Amniotic stem cell (primary cell): Measurements from ENCODE around the gene ELOVL3.

ENCODE experiments used
- DNase-seq: peaks from one replicate; lab custom pipeline; 2025; lab: John Stamatoyannopoulos, UW

ELOVL3 gene

DNA sequence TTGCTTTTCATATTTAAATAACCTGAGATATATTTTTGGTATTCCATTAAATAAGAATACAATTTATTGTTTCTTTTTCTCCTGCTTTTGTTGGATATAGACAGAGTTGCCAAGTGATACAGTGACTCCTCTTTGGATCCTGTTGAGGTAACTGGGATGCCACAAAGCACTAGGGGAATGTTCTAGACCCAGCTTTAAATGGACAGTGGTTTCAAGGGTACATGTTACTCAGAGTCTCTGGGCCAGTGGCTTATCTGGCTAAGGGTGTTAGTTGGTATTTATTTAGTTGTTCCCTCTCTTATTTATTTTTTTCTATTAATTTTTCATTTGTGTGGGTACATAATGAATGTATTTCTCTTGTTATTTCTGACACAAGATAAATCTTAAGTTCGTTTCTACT, 28.3 kb downstream of the ELOVL3 start:
- no peak for DNase-seq

DNA sequence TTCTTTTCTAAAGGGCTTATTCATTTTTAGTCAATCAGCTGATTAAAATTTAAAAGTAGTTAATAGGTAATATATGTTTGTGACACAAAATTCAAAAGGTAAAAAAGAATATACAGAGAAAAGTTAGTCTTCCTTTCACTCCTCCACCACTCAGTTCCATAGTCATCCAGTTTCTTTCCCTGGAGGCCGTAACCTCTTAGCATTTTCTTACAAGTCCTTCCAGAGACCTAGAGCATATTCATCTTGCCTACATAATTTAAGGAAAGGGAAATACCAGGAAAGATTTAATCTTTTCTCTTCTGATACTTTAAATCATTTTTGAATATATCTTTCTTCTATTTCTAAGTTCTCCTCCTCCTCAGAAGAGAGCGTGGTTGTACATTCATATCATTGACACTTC, 29.3 kb downstream of the ELOVL3 start:
- DNase-seq: no peak

DNA sequence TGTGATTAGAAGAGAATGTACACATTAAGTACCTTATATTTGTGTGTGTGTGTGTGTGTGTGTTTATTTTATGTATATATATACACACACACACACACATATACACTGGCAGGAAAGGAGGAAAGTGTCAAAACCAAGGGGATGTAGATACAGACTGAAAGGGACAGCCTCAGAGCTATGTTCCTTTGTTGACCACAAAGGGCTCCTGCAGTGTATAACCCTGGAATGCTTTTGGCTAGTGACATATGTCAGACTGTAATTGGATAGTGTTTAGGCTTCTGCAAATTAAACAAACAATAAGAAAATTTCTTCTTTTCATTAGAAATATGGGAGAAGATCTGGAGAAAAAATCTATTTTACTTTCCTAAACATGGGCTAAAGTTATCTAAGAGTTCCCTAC, 35.1 kb downstream of the ELOVL3 start:
- no peak for DNase-seq

DNA sequence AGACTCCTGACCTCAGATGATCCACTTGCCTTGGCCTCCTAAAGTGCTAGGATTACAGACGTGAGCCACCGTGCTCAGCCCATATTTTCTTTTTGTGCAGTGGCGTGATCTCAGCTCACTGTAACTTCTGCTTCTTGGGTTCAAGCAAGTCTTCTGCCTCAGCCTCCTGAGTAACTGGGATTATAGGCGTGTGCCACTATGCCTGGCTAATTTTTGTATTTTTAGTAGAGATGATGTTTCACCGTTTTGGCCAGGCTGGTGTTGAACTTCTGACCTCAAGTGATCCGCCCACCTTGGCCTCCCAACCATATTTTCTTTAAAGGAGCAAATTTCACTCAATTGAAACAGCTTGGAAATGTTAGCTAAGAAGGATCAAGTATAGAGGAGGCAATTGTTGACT, 35.7 kb downstream of the ELOVL3 start:
- no peak for DNase-seq

DNA sequence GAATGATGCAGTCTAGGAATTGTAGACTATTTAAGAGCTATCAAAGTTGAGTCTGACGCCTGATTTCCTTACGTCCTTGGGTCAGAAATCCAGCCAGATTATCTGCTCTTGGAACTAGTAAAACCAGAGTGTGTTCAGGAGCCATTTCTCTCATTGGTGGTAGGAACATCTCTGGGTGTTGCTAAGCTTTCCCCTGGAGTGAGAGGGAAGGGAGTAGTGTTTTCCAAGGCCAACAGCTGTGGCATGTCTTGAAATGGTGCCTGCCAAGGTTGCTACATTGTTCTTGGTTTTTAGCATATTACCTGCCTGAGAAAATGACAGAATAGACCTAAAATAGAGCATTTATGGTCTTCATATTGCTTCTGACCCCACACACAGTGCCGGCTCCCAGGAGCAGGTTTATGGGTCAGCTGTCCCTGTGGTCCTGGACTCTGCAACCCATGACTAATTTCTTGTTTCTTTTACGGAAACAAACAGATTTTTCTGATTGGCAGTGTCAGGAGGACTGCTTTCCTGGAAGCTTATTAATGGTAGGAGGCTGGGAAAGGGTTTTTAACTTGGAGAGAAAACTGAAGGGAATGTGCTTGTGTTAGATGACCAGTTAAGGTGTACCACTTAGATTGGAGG, 36.8 kb downstream of the ELOVL3 start:
- DNase-seq: no peak

DNA sequence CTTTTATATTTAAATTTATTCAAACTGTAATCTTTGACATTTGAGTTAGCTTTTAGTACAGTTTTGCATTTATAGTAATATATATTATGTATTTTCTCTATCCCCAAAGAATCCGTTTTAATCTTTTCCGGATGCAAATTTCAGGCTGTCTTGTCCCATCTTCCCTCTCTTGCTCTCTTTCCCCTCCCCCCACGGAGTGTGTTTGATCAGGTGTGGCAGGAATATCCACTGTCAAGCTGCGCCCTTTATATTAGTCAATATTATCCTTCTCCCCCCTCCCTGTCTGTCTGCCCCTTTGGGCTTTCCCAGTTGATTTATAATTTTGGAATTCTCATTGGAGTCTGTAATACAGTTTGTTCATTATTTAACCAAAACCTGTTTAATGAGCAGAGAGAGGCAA, 38.3 kb downstream of the ELOVL3 start:
- DNase-seq: no peak

DNA sequence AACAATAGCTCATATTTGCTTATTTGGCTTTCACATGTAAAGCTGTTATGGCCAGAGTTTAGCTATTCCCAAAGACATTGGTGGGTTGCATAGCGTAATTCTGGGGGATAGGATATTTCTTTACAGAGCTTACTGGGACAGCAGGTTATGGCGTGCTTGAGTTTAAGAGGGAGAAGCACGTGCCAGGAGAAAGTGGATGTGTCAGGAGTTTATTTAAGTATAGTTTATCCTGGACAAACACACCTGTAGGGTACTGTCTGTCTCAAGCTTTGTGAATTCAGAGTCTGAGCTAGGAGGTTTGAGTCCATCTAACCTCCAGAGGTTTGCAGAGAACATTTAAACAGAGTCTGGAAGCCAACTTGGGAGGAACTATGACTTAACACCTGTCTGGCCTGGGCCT, 40.6 kb downstream of the ELOVL3 start:
- no peak for DNase-seq

DNA sequence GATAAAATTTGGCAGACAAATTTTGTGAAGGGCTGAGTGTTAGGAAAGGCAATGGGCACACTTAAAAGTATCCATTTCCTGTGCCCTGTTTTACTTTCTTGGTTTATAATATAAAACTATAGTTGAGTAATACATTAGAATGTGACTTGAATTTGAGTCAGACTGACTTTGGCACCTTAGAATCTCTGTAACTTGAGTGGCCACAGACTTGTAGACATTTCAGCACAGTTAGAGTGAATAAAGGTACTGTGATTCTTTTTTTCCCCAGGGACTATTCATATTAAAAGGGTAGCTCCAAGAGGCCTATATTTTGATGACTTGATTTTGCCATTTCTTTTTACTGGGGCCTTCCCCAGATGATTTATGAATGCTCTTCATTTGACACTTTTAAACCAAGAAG, 41.6 kb downstream of the ELOVL3 start:
- DNase-seq: peak; percentile 38

DNA sequence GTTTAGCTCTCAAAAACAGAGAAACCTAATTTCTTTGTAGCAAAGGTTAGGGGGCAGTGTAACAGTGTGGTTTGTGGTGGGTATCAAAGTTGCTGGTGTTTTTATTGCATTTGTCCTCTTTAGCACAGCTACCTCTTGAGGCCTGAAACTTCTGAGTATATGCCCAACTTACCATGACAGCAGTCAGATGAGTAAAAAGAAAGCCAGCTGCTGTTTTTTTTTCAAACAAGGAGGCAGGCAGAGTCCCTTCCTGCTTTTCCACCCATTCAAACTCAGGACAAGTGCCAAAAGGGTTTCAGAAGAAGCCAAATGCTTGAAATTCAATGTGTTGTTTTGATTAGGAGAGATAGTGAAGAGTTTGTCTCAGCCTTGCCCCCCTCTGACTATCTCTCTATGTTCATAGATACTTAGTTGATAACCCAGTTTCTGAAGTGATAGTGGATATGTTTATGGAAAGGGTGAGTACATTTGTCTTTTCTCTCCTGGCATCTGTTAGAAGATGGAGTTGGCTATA, 42.3 kb downstream of the ELOVL3 start:
- DNase-seq: no peak

DNA sequence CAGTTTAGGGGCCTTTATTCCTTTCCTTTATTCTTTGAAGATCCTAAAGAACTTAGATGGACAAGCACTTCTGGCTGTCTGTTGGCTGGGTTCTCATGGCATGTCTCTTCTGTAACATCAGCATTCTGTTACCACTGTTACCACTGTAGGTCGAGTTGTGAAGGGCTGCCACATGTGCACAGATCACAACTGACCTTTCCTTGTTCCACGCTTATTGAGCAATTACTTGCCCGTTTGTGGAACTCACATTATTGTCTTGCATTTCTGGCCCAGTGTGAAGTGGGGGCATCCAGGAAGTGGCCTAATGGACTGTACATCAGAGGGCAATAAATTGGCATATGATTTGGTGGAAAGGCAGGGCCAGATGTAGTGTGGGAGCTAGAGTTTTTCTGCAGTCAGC, 42.9 kb downstream of the ELOVL3 start:
- DNase-seq: no peak

DNA sequence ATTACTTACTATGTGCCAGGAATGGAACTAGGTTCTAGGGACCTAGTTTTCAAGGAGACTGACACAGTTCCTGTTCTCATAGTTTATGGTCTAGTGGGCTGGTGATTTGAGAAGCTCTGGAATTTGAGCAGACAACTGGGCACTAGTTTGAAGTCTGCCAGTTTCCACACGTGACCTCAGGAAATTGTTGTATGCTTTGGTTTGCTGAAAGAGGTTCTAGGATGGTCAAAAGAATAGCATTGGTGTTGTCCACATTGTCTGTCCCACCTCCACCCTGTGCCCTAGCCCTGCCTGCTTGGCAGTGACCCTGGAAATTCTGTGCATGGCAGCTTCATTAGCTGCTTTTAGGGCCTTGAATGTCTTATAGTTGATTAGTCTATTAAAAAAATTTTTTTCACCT, 48.0 kb downstream of the ELOVL3 start:
- DNase-seq: no peak

DNA sequence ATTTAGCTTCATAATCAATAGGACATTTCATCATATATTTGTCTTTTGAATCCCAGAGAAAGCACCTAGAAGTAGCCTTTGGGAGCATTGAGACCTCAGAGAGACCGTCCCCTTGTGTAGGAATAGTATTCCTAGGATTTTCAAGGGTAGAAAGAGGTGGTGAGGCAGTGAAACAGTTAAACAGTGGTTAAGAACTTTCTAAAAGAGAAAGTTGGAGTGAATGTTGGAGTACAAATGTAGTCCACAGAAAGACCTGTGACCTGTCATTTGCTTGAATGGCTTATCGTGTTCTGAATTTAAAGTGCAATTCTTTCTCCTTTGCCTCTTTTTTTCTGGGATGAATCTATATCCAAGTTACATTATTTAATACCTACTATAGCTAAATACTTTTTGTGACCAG, 49.2 kb downstream of the ELOVL3 start:
- no peak for DNase-seq

DNA sequence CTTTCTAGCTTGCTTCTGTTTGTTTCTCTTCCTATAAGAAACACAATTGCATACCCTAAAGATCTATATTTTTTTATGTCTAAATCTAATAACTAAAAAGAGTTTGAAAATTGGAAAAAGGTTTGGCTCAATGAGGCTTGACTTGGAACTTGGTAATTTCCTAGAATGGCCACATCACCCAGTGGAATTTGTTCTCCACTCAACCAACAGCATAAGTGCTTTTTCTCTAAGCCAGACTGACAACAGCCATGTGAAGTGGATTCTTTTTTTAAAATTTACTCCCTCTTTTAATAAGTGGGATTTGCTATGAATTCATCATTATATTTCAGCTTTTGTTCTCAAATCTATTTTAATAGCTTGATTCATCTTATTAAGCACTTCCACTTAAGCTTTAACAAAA, 53.0 kb downstream of the ELOVL3 start:
- DNase-seq: no peak
